Measurements from ENCODE around the gene DNASE1L1. TPM values are rescaled to one million over a fixed set of nuclear protein-coding genes. Genes with fewer than 3 reads are reported as not detected.

The DNASE1L1 gene
- total RNA-seq, 1 donor, result 74.6 TPM

- peaks cover 14% of the 10 kb centered on the region for H3K36me3 ChIP-seq (ENCODE audit: insufficient read depth, low read length)
- H3K27me3 ChIP-seq (ENCODE audit: insufficient read depth, low read length), result no peaks in the 10 kb centered on the region
- H4K20me1 ChIP-seq (ENCODE audit: insufficient read depth, low read length), result peaks cover 20% of the 10 kb centered on the region
- H3K9me3 ChIP-seq (ENCODE audit: low read depth, low read length), result no peaks in the 10 kb centered on the region
- DNase-seq (ENCODE audit: insufficient read length, low spot score, missing footprints), result peak; percentile 80
- H3K27ac ChIP-seq (ENCODE audit: low read depth, low read length), result no peak overlapping the region
- no peak overlapping the region for H3K4me3 ChIP-seq (ENCODE audit: insufficient read depth, low read length)
- H3K79me2 ChIP-seq (ENCODE audit: insufficient read depth, low read length), result peaks cover 43% of the 10 kb centered on the region
- H3K4me2 ChIP-seq (ENCODE audit: insufficient read depth, low read length), result no peak overlapping the region
- TF ChIP-seq, protein P1, sequence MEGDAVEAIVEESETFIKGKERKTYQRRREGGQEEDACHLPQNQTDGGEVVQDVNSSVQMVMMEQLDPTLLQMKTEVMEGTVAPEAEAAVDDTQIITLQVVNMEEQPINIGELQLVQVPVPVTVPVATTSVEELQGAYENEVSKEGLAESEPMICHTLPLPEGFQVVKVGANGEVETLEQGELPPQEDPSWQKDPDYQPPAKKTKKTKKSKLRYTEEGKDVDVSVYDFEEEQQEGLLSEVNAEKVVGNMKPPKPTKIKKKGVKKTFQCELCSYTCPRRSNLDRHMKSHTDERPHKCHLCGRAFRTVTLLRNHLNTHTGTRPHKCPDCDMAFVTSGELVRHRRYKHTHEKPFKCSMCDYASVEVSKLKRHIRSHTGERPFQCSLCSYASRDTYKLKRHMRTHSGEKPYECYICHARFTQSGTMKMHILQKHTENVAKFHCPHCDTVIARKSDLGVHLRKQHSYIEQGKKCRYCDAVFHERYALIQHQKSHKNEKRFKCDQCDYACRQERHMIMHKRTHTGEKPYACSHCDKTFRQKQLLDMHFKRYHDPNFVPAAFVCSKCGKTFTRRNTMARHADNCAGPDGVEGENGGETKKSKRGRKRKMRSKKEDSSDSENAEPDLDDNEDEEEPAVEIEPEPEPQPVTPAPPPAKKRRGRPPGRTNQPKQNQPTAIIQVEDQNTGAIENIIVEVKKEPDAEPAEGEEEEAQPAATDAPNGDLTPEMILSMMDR (IDR thresholded peaks at IDR 0.05; ENCODE audit: extremely low read depth, low read depth, low read length), result no peak
- peaks cover 12% of the 10 kb centered on the region for H3K4me1 ChIP-seq (ENCODE audit: insufficient read depth, low read length)
- no peak overlapping the region for H2AFZ ChIP-seq (ENCODE audit: low read length)
Observed at GRCh38 chrX:154433605-154434004, 24.6 kb upstream of the DNASE1L1 start.

- peaks cover 31% of the 10 kb centered on the region for H3K79me2 ChIP-seq (ENCODE audit: insufficient read depth, low read length)
- no peak for DNase-seq (ENCODE audit: insufficient read length, low spot score, missing footprints)
- H3K27me3 ChIP-seq (ENCODE audit: insufficient read depth, low read length), result no peaks in the 10 kb centered on the region
- peaks cover 14% of the 10 kb centered on the region for H3K36me3 ChIP-seq (ENCODE audit: insufficient read depth, low read length)
- H3K4me3 ChIP-seq (ENCODE audit: insufficient read depth, low read length), result no peak overlapping the region
- H3K4me1 ChIP-seq (ENCODE audit: insufficient read depth, low read length), result peaks cover 7% of the 10 kb centered on the region
- H3K4me2 ChIP-seq (ENCODE audit: insufficient read depth, low read length), result no peak overlapping the region
- H2AFZ ChIP-seq (ENCODE audit: low read length), result no peak overlapping the region
- TF ChIP-seq, protein P1 (IDR thresholded peaks at IDR 0.05; ENCODE audit: extremely low read depth, low read depth, low read length), result no peak
- H4K20me1 ChIP-seq (ENCODE audit: insufficient read depth, low read length), result peaks cover 10% of the 10 kb centered on the region
- H3K27ac ChIP-seq (ENCODE audit: low read depth, low read length), result no peak overlapping the region
- no peaks in the 10 kb centered on the region for H3K9me3 ChIP-seq (ENCODE audit: low read depth, low read length)
Observed at GRCh38 chrX:154432210-154432609, 23.2 kb upstream of the DNASE1L1 start.

GRCh38 chrX:154431341-154431740 is 22.3 kb upstream of the DNASE1L1 start:
- H3K27ac ChIP-seq (ENCODE audit: low read depth, low read length), result no peak overlapping the region
- TF ChIP-seq, protein P1 (IDR thresholded peaks at IDR 0.05; ENCODE audit: extremely low read depth, low read depth, low read length), result no peak

DNA sequence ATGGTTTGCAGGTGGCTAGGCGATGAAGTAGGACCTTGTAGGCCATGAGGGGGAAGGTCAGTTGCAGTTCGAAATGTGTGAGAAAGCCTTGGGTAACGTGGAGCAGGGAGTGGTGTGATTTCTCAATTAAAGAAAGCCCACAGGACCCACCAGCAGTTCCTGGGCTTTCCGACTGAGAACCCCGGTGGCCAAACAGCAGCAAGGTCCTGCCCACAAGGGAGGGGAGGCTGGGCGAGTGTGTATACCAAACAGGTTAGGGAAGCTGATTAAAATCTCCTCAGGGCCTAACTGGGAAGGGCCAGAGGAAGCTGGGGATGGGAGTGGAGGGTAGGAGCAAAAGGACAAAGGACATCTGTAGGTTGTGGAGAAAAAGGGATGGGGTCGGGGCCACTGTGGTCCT is 21.9 kb upstream of the DNASE1L1 start:
- Histone ChIP-seq H3K27ac (ENCODE audit: low read depth, low read length) (no peak overlapping the region), H3K4me1 (ENCODE audit: insufficient read depth, low read length) (peaks cover 7% of the 10 kb centered on the region), H2AFZ (ENCODE audit: low read length) (no peak overlapping the region), H3K36me3 (ENCODE audit: insufficient read depth, low read length) (peaks cover 14% of the 10 kb centered on the region), H3K9me3 (ENCODE audit: low read depth, low read length) (no peaks in the 10 kb centered on the region), H3K79me2 (ENCODE audit: insufficient read depth, low read length) (peaks cover 29% of the 10 kb centered on the region), H3K4me2 (ENCODE audit: insufficient read depth, low read length) (no peak overlapping the region), H3K4me3 (ENCODE audit: insufficient read depth, low read length) (no peak overlapping the region), H4K20me1 (ENCODE audit: insufficient read depth, low read length) (peaks cover 10% of the 10 kb centered on the region), H3K27me3 (ENCODE audit: insufficient read depth, low read length) (no peaks in the 10 kb centered on the region)
- no peak for DNase-seq (ENCODE audit: insufficient read length, low spot score, missing footprints)
- TF ChIP-seq, protein P1 (IDR thresholded peaks at IDR 0.05; ENCODE audit: extremely low read depth, low read depth, low read length), result no peak

More at GRCh38 chrX:154431341-154431740, 22.3 kb upstream of the DNASE1L1 start:
- Histone ChIP-seq H3K36me3 (ENCODE audit: insufficient read depth, low read length) (peaks cover 14% of the 10 kb centered on the region), H3K79me2 (ENCODE audit: insufficient read depth, low read length) (peaks cover 29% of the 10 kb centered on the region), H4K20me1 (ENCODE audit: insufficient read depth, low read length) (peaks cover 10% of the 10 kb centered on the region), H3K9me3 (ENCODE audit: low read depth, low read length) (no peaks in the 10 kb centered on the region), H3K4me3 (ENCODE audit: insufficient read depth, low read length) (no peak overlapping the region), H2AFZ (ENCODE audit: low read length) (no peak overlapping the region), H3K4me1 (ENCODE audit: insufficient read depth, low read length) (peaks cover 7% of the 10 kb centered on the region), H3K27me3 (ENCODE audit: insufficient read depth, low read length) (no peaks in the 10 kb centered on the region), H3K4me2 (ENCODE audit: insufficient read depth, low read length) (no peak overlapping the region)
- no peak for DNase-seq (ENCODE audit: insufficient read length, low spot score, missing footprints)

Data from osteoblast (primary cell).